Measurements from ENCODE around the gene KISS1. TPM values are rescaled to one million over a fixed set of nuclear protein-coding genes. Genes with fewer than 3 reads are reported as not detected.

KISS1 gene, protein sequence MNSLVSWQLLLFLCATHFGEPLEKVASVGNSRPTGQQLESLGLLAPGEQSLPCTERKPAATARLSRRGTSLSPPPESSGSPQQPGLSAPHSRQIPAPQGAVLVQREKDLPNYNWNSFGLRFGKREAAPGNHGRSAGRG
- total RNA-seq, result 1 to 10 TPM in 1 of 6 donors, under 1 TPM in 1, not detected in 4; 0.91 to 6.5 TPM

DNA sequence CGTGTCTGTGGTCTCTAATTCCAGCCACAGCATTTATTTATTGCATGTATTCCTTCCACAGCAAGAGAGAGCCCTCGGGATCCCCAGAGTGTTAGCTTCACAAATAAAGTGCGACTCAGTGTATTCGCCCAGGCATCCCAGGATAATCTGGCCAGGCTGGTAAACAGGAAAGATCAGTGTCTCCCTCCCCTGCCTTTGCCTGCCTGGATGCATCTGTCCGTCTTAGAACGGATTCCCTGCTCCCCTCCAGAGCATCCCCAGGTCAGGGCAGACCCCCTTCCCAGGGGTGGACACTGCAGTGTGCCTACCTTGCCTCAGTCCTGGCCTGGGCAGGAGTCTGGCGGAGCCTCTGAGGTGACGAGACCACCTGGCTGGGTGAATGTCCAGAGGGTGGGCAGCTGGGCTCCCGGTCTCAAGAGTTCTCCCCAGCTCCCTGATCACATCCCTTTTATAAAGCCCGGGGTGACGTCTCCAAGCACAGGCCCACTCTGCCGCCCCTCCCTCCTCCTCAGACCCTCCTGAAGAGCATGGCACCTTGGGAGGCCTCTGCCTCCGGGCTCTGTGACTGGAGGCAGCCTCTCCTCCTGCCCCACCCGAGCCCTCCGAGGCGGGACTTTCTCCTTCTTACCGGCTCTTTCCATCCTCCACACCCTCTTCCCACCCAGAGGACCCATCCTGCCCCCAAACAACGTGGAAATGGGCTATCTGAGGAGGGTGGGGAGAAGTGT is at the start of gene KISS1:
KISS1 (minus strand) TSS at position 424 of the 728 bp plus-strand sequence. CDS start 3,615 bp downstream, outside the sequence.
- WGBS, 2 donors, result 37 to 53% methylated on average over 10 to 18 of the region's 18 CpGs
- Histone ChIP-seq H3K9me3 (no peaks in the 10 kb centered on the region), H3K4me1 (no peaks in the 10 kb centered on the region), H3K27me3 (no peaks in the 10 kb centered on the region), H3K36me3 (no peaks in the 10 kb centered on the region), H3K4me3 (no peak within 1 kb of the TSS), H3K27ac (no peak within 1 kb of the TSS)
- DNase-seq (peak in 1 of 2 donors; percentile 29), ATAC-seq (ENCODE audit: low FRiP score in 2 of 2) (no peak)
- no peak for TF ChIP-seq EP300 (IDR thresholded peaks at IDR 0.05)
- TF ChIP-seq POLR2AphosphoS5 (IDR thresholded peaks at IDR 0.05), result no peak
- TF ChIP-seq, protein P1, sequence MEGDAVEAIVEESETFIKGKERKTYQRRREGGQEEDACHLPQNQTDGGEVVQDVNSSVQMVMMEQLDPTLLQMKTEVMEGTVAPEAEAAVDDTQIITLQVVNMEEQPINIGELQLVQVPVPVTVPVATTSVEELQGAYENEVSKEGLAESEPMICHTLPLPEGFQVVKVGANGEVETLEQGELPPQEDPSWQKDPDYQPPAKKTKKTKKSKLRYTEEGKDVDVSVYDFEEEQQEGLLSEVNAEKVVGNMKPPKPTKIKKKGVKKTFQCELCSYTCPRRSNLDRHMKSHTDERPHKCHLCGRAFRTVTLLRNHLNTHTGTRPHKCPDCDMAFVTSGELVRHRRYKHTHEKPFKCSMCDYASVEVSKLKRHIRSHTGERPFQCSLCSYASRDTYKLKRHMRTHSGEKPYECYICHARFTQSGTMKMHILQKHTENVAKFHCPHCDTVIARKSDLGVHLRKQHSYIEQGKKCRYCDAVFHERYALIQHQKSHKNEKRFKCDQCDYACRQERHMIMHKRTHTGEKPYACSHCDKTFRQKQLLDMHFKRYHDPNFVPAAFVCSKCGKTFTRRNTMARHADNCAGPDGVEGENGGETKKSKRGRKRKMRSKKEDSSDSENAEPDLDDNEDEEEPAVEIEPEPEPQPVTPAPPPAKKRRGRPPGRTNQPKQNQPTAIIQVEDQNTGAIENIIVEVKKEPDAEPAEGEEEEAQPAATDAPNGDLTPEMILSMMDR (IDR thresholded peaks at IDR 0.05), result no peak

- Histone ChIP-seq H3K9me3 (no peaks in the 10 kb centered on the region), H3K27ac (no peak overlapping the region), H3K27me3 (no peaks in the 10 kb centered on the region), H3K36me3 (no peaks in the 10 kb centered on the region), H3K4me3 (no peak overlapping the region), H3K4me1 (no peaks in the 10 kb centered on the region)
- DNase-seq (peak in 1 of 2 donors; percentile 54), ATAC-seq (ENCODE audit: low FRiP score in 2 of 2) (peak in 1 of 2 donors; percentile 31)
- TF ChIP-seq, protein P1 (IDR thresholded peaks at IDR 0.05), result no peak
- TF ChIP-seq EP300 (IDR thresholded peaks at IDR 0.05) (no peak), POLR2AphosphoS5 (IDR thresholded peaks at IDR 0.05) (no peak), POLR2A (IDR thresholded peaks at IDR 0.05) (no peak)
- WGBS, 2 donors, result 95 to 96% methylated on average over 10 of the region's 10 CpGs
Measured at GRCh38 chr1:204242920-204243319, 46.6 kb upstream of the KISS1 start.

DNA sequence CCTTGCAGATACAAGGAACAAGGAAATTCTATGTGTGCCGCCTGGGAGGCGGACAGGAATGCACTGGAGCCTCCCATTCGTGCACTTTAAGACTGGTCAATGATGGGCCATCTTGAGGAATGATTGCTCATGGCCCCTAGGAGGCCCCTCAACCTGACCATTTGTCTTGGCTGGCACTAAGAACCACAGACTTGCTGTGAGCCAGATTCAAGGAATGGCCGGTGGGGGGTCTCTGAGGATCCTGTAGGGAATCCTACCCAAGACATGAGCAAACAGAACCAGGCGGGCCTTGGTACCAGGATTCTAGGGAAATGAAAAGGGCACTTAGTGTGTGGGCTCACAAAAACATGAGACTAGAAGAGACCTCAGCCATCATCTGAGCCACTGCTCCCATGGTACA is 45.6 kb upstream of the KISS1 start:
- no peaks in the 10 kb centered on the region for H3K36me3 ChIP-seq

DNA sequence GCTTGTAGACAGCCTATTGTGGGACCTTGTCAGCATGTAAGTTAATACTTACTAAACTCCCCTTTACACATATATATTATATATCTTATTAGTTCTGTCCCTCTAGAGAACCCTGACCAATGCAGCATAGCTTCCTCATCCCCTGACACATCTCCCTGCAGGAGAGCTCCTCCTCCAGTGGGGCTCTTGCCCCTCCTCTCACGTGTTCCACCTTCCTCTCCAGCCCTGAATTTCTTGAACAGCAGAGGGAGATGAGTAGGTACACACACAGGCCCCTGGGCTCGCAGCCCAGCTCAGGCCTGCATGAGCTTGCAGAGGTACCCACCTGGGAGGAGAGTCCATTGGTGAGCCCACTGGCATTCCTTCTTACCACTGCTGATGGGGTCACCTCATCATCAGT is 44.8 kb upstream of the KISS1 start:
- no peak for ATAC-seq (ENCODE audit: low FRiP score in 2 of 2)
- H3K27ac ChIP-seq, result no peak overlapping the region
- 39 to 44% methylated on average over 2 of the region's 2 CpGs for WGBS, 2 donors
- no peaks in the 10 kb centered on the region for H3K36me3 ChIP-seq
- TF ChIP-seq POLR2A (IDR thresholded peaks at IDR 0.05) (no peak), POLR2AphosphoS5 (IDR thresholded peaks at IDR 0.05) (no peak), EP300 (IDR thresholded peaks at IDR 0.05) (no peak)
- TF ChIP-seq, protein P1 (IDR thresholded peaks at IDR 0.05), result no peak
- H3K9me3 ChIP-seq, result no peaks in the 10 kb centered on the region
- no peak for DNase-seq
- no peaks in the 10 kb centered on the region for H3K27me3 ChIP-seq
- H3K4me1 ChIP-seq, result no peaks in the 10 kb centered on the region
- H3K4me3 ChIP-seq, result no peak overlapping the region

More for the DNA sequence above, 45.6 kb upstream of the KISS1 start:
- no peaks in the 10 kb centered on the region for H3K4me1 ChIP-seq
- TF ChIP-seq EP300 (IDR thresholded peaks at IDR 0.05), result no peak
- no peak for TF ChIP-seq POLR2AphosphoS5 (IDR thresholded peaks at IDR 0.05)
- no peak for TF ChIP-seq POLR2A (IDR thresholded peaks at IDR 0.05)
- TF ChIP-seq, protein P1 (IDR thresholded peaks at IDR 0.05), result no peak
- no peaks in the 10 kb centered on the region for H3K27me3 ChIP-seq
- WGBS, 2 donors, result 93 to 96% methylated on average over 5 of the region's 5 CpGs
- no peaks in the 10 kb centered on the region for H3K9me3 ChIP-seq
- no peak overlapping the region for H3K27ac ChIP-seq
- no peak for DNase-seq
- no peak for ATAC-seq (ENCODE audit: low FRiP score in 2 of 2)
- no peak overlapping the region for H3K4me3 ChIP-seq
